GM12891 (cell line): ENCODE results near the gene FHAD1.

Experiments used
- POLR2A ChIP-seq: IDR thresholded peaks from 2 replicates; pipeline ENCODE4 v1.6.1; 2011; ENCODE audit warnings: low read depth, low read length, control low read depth
- POLR2AphosphoS5 ChIP-seq: IDR thresholded peaks from 2 replicates; pipeline ENCODE4 v1.6.1; 2011; ENCODE audit warnings: low read depth, low read length, control low read depth
- POU2F2 ChIP-seq: IDR thresholded peaks from 2 replicates; pipeline ENCODE4 v1.6.1; 2011; ENCODE audit warnings: low read depth, mild to moderate bottlenecking, control low read depth, low read length, moderate library complexity
- SPI1 ChIP-seq: IDR thresholded peaks from 2 replicates; pipeline ENCODE4 v1.6.1; 2011; ENCODE audit warnings: low read depth, low read length, control low read depth
- TAF1 ChIP-seq: IDR thresholded peaks from 2 replicates; pipeline ENCODE4 v1.6.1; 2011; ENCODE audit warnings: low read depth, low read length, control low read depth

DNA sequence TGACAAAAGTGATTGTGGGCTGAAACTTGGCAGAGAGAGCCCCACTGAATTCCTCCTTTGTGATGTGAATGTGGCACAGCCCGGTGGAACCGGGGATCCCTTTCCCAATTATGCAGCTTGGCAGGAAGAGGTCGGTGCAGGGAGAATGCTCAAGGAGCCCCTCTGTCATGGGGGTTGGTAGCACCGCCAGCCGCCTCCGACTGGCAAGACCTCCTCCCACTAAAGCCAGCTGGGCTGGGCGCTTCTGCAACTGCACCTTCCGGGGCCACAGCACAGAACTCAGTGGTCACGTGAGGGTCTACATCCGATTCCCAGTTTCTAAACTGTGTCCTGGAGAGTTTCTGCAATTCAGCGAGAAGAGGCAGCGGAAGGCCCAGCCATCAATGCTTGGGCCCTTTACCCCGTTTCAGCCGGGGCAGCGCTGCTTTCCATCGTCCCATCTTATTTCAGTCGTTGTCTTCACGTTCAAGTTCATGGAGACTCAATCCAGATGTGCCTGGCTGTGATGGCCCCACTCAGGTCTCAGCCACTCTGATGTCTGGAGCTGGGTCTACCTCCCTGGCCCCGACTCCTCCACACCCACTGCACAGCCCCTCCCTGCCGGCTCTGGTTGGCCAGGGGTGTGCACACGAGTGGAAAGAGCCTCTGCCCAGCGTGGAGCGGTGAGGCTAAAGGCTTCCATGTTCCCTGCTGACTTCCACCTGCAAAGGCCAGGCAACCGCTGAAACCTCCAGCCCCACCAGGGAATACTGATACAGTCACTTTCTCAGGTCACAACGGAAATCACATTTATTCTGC lies 39.8 kb upstream of the FHAD1 start:
- TF ChIP-seq POLR2A (no peak), POLR2AphosphoS5 (no peak), TAF1 (no peak), SPI1 (no peak), POU2F2 (no peak)
